Measurements from ENCODE around the gene FLYWCH1.

GRCh38 chr16:2939968-2940367 is 28.2 kb downstream of the FLYWCH1 start:
- TF ChIP-seq CTCF (IDR thresholded peaks at IDR 0.05) (no peak), POLR2A (IDR thresholded peaks at IDR 0.05; ENCODE audit: low read depth) (no peak)
